Caco-2 (cell line): ENCODE results near the gene CDHR2. TPM values are rescaled to one million over a fixed set of nuclear protein-coding genes. Genes with fewer than 3 reads are reported as not detected.

Experiments
- BruUV-seq: library from RNA; stranded (reverse); fragments of 400-500 nt; replicated peaks from 2 replicates; lab custom pipeline; 2021; lab: Mats Ljungman, UMichigan
- CTCF ChIA-PET: fragments of 300-600 bp; sonication (Branson Sonifier 250); formaldehyde crosslinking; loops from one replicate; lab custom pipeline; 2022; ENCODE audit warnings: antibody characterized with exemption; lab: Charles Lee
- POLR2A ChIA-PET: fragments of 300-600 bp; sonication (Branson Sonifier 250); formaldehyde crosslinking; loops from one replicate; lab custom pipeline; 2022; ENCODE audit warnings: antibody characterized with exemption; lab: Charles Lee
- DNase-seq, 2 experiments: peaks; one replicate each; pipeline versions ENCODE4 v3.0.0 to v3.0.0-alpha.2; 2020 to 2022
- H3K27me3 ChIP-seq: replicated peaks from 2 replicates; pipeline ENCODE4 v1.6.0; 2011; ENCODE audit warnings: low read length; ENCODE audit not compliant: control insufficient read depth, insufficient read depth
- H3K36me3 ChIP-seq: 2 replicates; pipeline ENCODE4 v1.5.1; 2011; ENCODE audit warnings: low read length; ENCODE audit not compliant: control insufficient read depth, insufficient read depth
- H3K4me1 ChIP-seq: fragments of 250-450 bp; sonication (Bioruptor Pico); 2 replicates; pipeline ENCODE4 v1.5.1; 2020; ENCODE audit warnings: mild to moderate bottlenecking
- H3K4me3 ChIP-seq: 2 replicates; pipeline ENCODE4 v1.5.1; 2011; ENCODE audit warnings: low read depth, mild to moderate bottlenecking, control low read depth, low read length
- H3K9me3 ChIP-seq: fragments of 250-450 bp; sonication (Bioruptor Pico); 2 replicates; pipeline ENCODE4 v1.5.1; 2020; ENCODE audit warnings: mild to moderate bottlenecking, moderate library complexity
- H3K27ac Mint-ChIP-seq: one replicate; pipeline ENCODE4 v1.8.0; 2022; ENCODE audit warnings: mixed read lengths; ENCODE audit not compliant: unreplicated experiment
- H3K27me3 Mint-ChIP-seq: one replicate; pipeline ENCODE4 v1.8.0; 2022; ENCODE audit warnings: mixed read lengths; ENCODE audit not compliant: insufficient read depth, unreplicated experiment
- H3K36me3 Mint-ChIP-seq: one replicate; pipeline ENCODE4 v1.8.0; 2022; ENCODE audit warnings: mild to moderate bottlenecking, mixed read lengths; ENCODE audit not compliant: insufficient read depth, unreplicated experiment
- H3K4me1 Mint-ChIP-seq: one replicate; pipeline ENCODE4 v1.8.0; 2022; ENCODE audit warnings: low read depth, mixed read lengths; ENCODE audit not compliant: unreplicated experiment
- H3K4me3 Mint-ChIP-seq: one replicate; pipeline ENCODE4 v1.8.0; 2022; ENCODE audit warnings: mild to moderate bottlenecking, moderate library complexity, mixed read lengths; ENCODE audit not compliant: unreplicated experiment
- H3K9me3 Mint-ChIP-seq: one replicate; pipeline ENCODE4 v1.8.0; 2022; ENCODE audit warnings: mixed read lengths; ENCODE audit not compliant: unreplicated experiment
- intact Hi-C: fragments of 100-400 bp; cut with micrococcal nuclease; formaldehyde crosslinking; loops from one replicate; pipeline ENCODE4 v1.10.0; 2022; ENCODE audit not compliant: unreplicated experiment
- total RNA-seq: library from RNA; stranded (reverse); gene quantifications from 2 replicates; pipeline ENCODE4 v1.2.3, GENCODE V29; 2022
- TF ChIP-seq, protein P1 (sequence below), 2 experiments: fragments of 200-600 bp in 1 of 2; IDR thresholded peaks; 1 replicate in 1 of 2; 2 replicates in 1 of 2; pipeline versions ENCODE4 v1.5.1 to v1.8.0; 2011 to 2022; ENCODE audit warnings: antibody characterized with exemption in 1 of 2, control low read depth in 1 of 2, inconsistent platforms in 1 of 2, low read depth in 1 of 2, low read length in 1 of 2, mild to moderate bottlenecking in 1 of 2, moderate library complexity in 1 of 2; ENCODE audit not compliant: insufficient read depth in 1 of 2, severe bottlenecking in 1 of 2, unreplicated experiment in 1 of 2

CDHR2 gene
- total RNA-seq, 1 experiment from 2014 or later, result 0.59 TPM

DNA sequence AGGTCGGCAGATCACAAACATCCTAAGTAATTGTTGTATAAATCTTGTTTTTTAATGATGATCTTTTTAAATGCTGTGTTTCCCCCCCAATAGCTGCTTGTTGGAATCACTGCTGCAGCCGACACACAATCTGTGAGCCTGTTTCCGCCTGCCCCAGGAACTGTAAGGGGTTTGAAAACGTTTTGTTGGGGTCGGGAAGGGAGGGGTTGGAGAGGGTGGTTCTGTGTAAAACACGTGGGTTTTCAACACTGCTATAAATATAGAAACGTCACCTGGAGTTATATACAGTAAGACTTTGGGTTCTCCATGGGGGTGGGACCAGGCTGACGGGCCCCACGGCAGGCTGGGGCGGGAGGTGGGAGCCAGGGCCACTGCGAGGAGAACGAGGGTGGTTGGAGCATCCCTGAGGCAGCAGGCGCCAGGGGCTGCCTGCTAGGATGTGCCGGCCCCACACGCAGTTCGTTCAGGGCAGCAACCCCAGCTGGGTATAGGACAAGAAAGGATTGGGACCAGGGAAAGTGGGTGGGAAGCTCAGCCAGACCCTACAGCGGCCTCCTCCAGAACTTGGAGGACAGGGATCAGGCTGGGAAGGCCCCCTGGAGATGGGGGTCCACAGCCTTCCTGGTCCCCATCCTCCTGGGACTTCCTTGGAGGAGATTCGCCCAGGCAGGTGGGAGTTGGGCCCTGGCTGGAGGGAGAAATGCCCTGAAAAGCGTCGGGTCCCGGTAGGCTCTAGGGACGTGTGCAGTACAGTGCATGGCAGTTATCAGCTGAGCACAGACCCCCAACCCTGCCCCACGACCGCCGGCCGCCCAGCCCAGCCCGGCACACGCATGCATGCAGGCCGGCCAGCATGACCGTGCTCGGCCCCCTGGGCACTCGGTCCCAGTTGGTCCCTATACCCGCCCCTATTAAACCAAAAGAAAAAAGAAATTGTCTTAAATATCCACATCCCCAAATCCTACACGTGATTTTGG is 21.6 kb upstream of the CDHR2 start:
- no TSS peak for BruUV-seq
- Histone ChIP-seq H3K27me3 (no peaks in the 10 kb centered on the region), H3K9me3 (no peaks in the 10 kb centered on the region), H3K4me3 (no peak overlapping the region), H3K36me3 (peaks cover 3% of the 10 kb centered on the region), H3K4me1 (no peaks in the 10 kb centered on the region)
- Mint-ChIP-seq H3K27me3 (no peaks in the 10 kb centered on the region), H3K9me3 (no peaks in the 10 kb centered on the region), H3K36me3 (peaks cover 29% of the 10 kb centered on the region), H3K4me1 (no peaks in the 10 kb centered on the region), H3K4me3 (no peak overlapping the region), H3K27ac (no peak overlapping the region)
- TF ChIP-seq, protein P1, sequence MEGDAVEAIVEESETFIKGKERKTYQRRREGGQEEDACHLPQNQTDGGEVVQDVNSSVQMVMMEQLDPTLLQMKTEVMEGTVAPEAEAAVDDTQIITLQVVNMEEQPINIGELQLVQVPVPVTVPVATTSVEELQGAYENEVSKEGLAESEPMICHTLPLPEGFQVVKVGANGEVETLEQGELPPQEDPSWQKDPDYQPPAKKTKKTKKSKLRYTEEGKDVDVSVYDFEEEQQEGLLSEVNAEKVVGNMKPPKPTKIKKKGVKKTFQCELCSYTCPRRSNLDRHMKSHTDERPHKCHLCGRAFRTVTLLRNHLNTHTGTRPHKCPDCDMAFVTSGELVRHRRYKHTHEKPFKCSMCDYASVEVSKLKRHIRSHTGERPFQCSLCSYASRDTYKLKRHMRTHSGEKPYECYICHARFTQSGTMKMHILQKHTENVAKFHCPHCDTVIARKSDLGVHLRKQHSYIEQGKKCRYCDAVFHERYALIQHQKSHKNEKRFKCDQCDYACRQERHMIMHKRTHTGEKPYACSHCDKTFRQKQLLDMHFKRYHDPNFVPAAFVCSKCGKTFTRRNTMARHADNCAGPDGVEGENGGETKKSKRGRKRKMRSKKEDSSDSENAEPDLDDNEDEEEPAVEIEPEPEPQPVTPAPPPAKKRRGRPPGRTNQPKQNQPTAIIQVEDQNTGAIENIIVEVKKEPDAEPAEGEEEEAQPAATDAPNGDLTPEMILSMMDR (IDR thresholded peaks at IDR 0.05; ENCODE audit: insufficient read depth in 1 of 2, low read depth in 1 of 2, low read length in 1 of 2, severe bottlenecking in 1 of 2, unreplicated experiment in 1 of 2), result no peak
- ChIA-PET CTCF (no interaction called here), POLR2A (no interaction called here)
- intact Hi-C loops, result no loop called here
- DNase-seq, result no peak

DNA sequence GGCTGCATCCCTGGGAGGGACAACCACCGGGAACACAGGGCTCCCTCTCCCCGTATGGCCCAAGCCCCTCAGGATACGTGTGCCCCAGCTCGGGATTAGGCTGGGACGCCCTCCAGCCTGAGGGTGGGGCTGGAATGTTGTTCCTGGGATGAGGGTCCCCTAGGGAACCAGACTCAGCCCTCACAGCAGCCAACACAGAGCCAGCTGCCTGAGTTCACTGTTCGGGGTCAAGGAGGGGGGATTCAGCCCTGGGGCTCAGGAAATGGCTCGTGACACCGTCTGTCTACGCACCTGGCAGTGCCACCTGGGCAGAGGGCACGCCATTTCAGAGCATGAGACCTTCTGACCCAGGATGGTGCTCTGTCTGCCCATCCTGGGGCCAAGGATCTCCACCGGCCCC is 20.8 kb upstream of the CDHR2 start:
- POLR2A ChIA-PET, result no interaction called here
- CTCF ChIA-PET, result no interaction called here
- H3K4me1 Mint-ChIP-seq, result no peaks in the 10 kb centered on the region

DNA sequence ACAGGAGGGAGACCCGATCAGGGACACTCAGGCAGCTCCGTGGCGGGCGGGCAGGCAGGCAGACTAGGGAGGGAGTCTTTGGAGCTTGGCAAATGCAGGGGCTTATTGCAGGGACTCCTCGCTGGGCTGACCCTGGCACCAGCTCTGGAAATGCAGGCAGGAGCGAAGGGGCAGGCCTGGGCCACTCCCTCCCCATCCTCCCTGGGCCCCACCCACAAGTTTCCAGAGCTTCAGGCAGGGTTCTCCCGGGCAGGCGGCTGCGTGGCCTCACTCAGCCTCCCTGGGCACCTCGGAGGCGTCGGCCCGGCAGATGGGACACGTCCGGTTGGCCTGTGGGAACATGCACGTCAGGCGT is 20.4 kb upstream of the CDHR2 start:
- CTCF ChIA-PET, result no interaction called here
- H3K4me1 ChIP-seq, result no peaks in the 10 kb centered on the region
- peaks cover 5% of the 10 kb centered on the region for H3K36me3 ChIP-seq
- Mint-ChIP-seq H3K36me3 (peaks cover 25% of the 10 kb centered on the region), H3K27me3 (no peaks in the 10 kb centered on the region), H3K9me3 (no peaks in the 10 kb centered on the region), H3K4me1 (peaks cover 4% of the 10 kb centered on the region), H3K27ac (no peak overlapping the region), H3K4me3 (no peak overlapping the region)
- TF ChIP-seq, protein P1 (IDR thresholded peaks at IDR 0.05; ENCODE audit: insufficient read depth in 1 of 2, low read depth in 1 of 2, low read length in 1 of 2, severe bottlenecking in 1 of 2, unreplicated experiment in 1 of 2), result no peak
- intact Hi-C loops, result no loop called here
- H3K27me3 ChIP-seq, result no peaks in the 10 kb centered on the region
- BruUV-seq, result no TSS peak
- DNase-seq, result no peak
- POLR2A ChIA-PET, result no interaction called here
- no peaks in the 10 kb centered on the region for H3K9me3 ChIP-seq
- H3K4me3 ChIP-seq, result no peak overlapping the region

More for the DNA sequence above, 20.8 kb upstream of the CDHR2 start:
- H3K4me1 ChIP-seq, result no peaks in the 10 kb centered on the region
- Mint-ChIP-seq H3K4me3 (no peak overlapping the region), H3K27me3 (no peaks in the 10 kb centered on the region), H3K36me3 (peaks cover 29% of the 10 kb centered on the region), H3K27ac (no peak overlapping the region), H3K9me3 (no peaks in the 10 kb centered on the region)
- peaks cover 3% of the 10 kb centered on the region for H3K36me3 ChIP-seq
- H3K9me3 ChIP-seq, result no peaks in the 10 kb centered on the region
- BruUV-seq, result no TSS peak
- TF ChIP-seq, protein P1 (IDR thresholded peaks at IDR 0.05; ENCODE audit: insufficient read depth in 1 of 2, low read depth in 1 of 2, low read length in 1 of 2, severe bottlenecking in 1 of 2, unreplicated experiment in 1 of 2), result no peak
- no peaks in the 10 kb centered on the region for H3K27me3 ChIP-seq
- intact Hi-C loops, result no loop called here
- DNase-seq, result no peak
- H3K4me3 ChIP-seq, result no peak overlapping the region
